Colonic mucosa (tissue), 4 donors: Measurements from ENCODE around the gene CCDC148. TPM values are rescaled to one million over a fixed set of nuclear protein-coding genes. Genes with fewer than 3 reads are reported as not detected.
"Not testable (repeated sequence)": the region's sequence is repeated elsewhere in the genome, so short reads cannot be mapped to it uniquely, and the experiment has no call there.

Experiments used
- DNase-seq: peaks from one replicate; pipeline ENCODE4 v3.0.0-alpha.2; 2020
- H3K27ac ChIP-seq: fragments of 200-600 bp; one replicate; pipeline ENCODE4 v1.8.0; 2021
- H3K27me3 ChIP-seq: fragments of 200-600 bp; one replicate; pipeline ENCODE4 v1.8.0; 2021
- H3K36me3 ChIP-seq: fragments of 200-600 bp; one replicate; pipeline ENCODE4 v1.8.0; 2021
- H3K4me1 ChIP-seq: fragments of 200-600 bp; one replicate; pipeline ENCODE4 v1.8.0; 2021; ENCODE audit warnings: mild to moderate bottlenecking
- H3K4me3 ChIP-seq: fragments of 200-600 bp; one replicate; pipeline ENCODE4 v1.8.0; 2021
- H3K9ac ChIP-seq, 2 donors: one replicate each; pipeline ENCODE4 v1.7.0; 2013; ENCODE audit warnings: control low read depth in 2 of 2, low read depth in 2 of 2, low read length in 2 of 2
- H3K9me3 ChIP-seq: fragments of 200-600 bp; one replicate; pipeline ENCODE4 v1.8.0; 2021
- CTCF ChIP-seq: fragments of 200-600 bp; IDR thresholded peaks from one replicate; pipeline ENCODE4 v1.8.0; 2022; ENCODE audit warnings: antibody characterized with exemption, mild to moderate bottlenecking
- intact Hi-C: fragments of 100-400 bp; cut with DNase I; formaldehyde crosslinking; loops from one replicate; pipeline ENCODE4 v1.14.1; 2022
- total RNA-seq, 2 donors: library from RNA; stranded (reverse); fragmentation: NEBNext Ultra II Directional in 1 of 2; extraction: Animal tissue kit (Norgen Biotek cat#: 25700) in 1 of 2; gene quantifications; one replicate each; pipeline ENCODE4 v1.2.1, GENCODE V29; 2021
- donor health status: healthy.
- donor health status: DM: no; HTN: no; CAD: no.
- donor health status: DM: no; HTN: no; CAD: no.

Gene CCDC148
- total RNA-seq, 2 donors from 2014 or later: 0.13 to 0.49 TPM

- H3K4me1 ChIP-seq: no peaks in the 10 kb centered on the region
- H3K4me3 ChIP-seq: peak overlapping the region; percentile 89
- peak overlapping the region; percentile 85 to 91 for H3K9ac ChIP-seq
- peak; percentile 72 for DNase-seq
- TF ChIP-seq CTCF: no peak
- no peaks in the 10 kb centered on the region for H3K27me3 ChIP-seq
- intact Hi-C loops: loop anchor here (10.0 kb wide), 1 partner anchor 288 kb away; no protein-coding TSS in a partner anchor
- no peaks in the 10 kb centered on the region for H3K36me3 ChIP-seq
- H3K9me3 ChIP-seq: no peaks in the 10 kb centered on the region
- H3K27ac ChIP-seq: peak overlapping the region; percentile 95
Measured at GRCh38 chr2:158457092-158457825, 706 bp upstream of the CCDC148 start.

GRCh38 chr2:158443606-158444005 lies 12.9 kb downstream of the CCDC148 start:
- Histone ChIP-seq H3K9ac (no peak overlapping the region), H3K27ac (no peak overlapping the region), H3K36me3 (no peaks in the 10 kb centered on the region), H3K4me3 (no peak overlapping the region), H3K27me3 (no peaks in the 10 kb centered on the region), H3K9me3 (no peaks in the 10 kb centered on the region), H3K4me1 (no peaks in the 10 kb centered on the region)
- intact Hi-C loops: no loop called here
- DNase-seq: no peak
- no peak for TF ChIP-seq CTCF

- H3K4me1 ChIP-seq, H3K4me3 ChIP-seq, H3K27me3 ChIP-seq, DNase-seq, H3K27ac ChIP-seq, H3K9ac ChIP-seq, H3K9me3 ChIP-seq, intact Hi-C loops, H3K36me3 ChIP-seq: not testable (repeated sequence)
Measured at GRCh38 chr2:158439062-158439461, 17.5 kb downstream of the CCDC148 start.

DNA sequence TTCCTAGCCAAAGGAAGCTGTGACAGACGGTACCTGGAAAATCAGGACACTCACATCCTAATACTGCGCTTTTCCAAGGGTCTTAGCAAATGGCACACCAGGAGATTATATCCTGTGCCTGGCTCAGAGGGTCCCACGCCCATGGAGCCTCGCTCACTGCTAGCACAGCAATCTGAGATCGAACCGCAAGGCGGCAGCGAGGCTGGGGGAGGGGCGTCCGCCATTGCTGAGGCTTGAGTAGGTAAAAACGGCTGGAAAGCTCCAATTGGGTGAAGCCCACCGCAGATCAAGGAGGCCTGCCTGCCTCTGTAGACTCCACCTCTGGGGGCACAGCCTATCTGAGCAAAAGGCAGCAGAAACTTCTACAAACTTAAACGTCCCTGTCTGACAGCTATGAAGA lies 22.8 kb downstream of the CCDC148 start:
- DNase-seq, H3K9ac ChIP-seq: not testable (repeated sequence)

GRCh38 chr2:158432117-158432516 lies 24.4 kb downstream of the CCDC148 start:
- H3K27ac ChIP-seq: no peak overlapping the region
- no peak for DNase-seq
- TF ChIP-seq CTCF: no peak
- H3K4me1 ChIP-seq: no peaks in the 10 kb centered on the region
- H3K36me3 ChIP-seq: no peaks in the 10 kb centered on the region
- H3K4me3 ChIP-seq: no peak overlapping the region
- no peaks in the 10 kb centered on the region for H3K27me3 ChIP-seq
- H3K9ac ChIP-seq: no peak overlapping the region
- H3K9me3 ChIP-seq: no peaks in the 10 kb centered on the region
- intact Hi-C loops: no loop called here

More for the DNA sequence above, 22.8 kb downstream of the CCDC148 start:
- H3K4me3 ChIP-seq, intact Hi-C loops, H3K27ac ChIP-seq, H3K9me3 ChIP-seq, H3K4me1 ChIP-seq, H3K27me3 ChIP-seq, H3K36me3 ChIP-seq: not testable (repeated sequence)

DNA sequence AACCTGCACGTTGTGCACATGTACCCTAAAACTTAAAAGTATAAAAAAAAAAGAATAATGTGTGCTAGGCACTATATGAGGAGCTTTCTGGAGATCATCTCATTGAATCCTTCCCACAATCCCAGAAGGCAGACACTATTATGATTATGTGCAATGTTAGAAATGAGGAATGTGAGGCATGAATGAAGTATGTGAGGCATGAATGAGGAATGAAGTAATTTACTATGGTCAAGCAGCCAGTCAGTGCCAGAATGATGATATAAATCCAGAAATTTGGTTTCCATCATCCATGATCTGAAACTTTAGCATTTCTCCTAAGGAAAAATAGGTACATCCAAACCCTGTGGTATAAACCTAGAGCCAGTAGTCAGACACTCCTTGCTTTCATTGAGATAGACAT lies 42.0 kb downstream of the CCDC148 start:
- Histone ChIP-seq H3K36me3 (no peaks in the 10 kb centered on the region), H3K27me3 (no peaks in the 10 kb centered on the region), H3K4me3 (no peak overlapping the region), H3K9ac (no peak overlapping the region), H3K27ac (no peak overlapping the region), H3K9me3 (no peaks in the 10 kb centered on the region), H3K4me1 (no peaks in the 10 kb centered on the region)
- no peak for TF ChIP-seq CTCF
- intact Hi-C loops: no loop called here
- DNase-seq: no peak
